MM.1S (cell line): ENCODE measurements around the gene UBQLN1.

Experiments
- DNase-seq: peaks from one replicate; pipeline ENCODE4 v3.0.0-alpha.2; 2015
- H2AFZ ChIP-seq: fragments of 300-600 bp; sonication (generic); 2 replicates; pipeline ENCODE4 v1.6.0; 2016; ENCODE audit warnings: antibody characterized with exemption, low read length
- H3F3A ChIP-seq: fragments of 300-600 bp; sonication (generic); 2 replicates; pipeline ENCODE4 v1.6.1; 2016; ENCODE audit warnings: mild to moderate bottlenecking, antibody characterized with exemption, low read length, moderate library complexity, mixed read lengths; ENCODE audit not compliant: insufficient read depth
- H3K27ac ChIP-seq: fragments of 300-600 bp; sonication (generic); 2 replicates; pipeline ENCODE4 v1.5.1; 2016; ENCODE audit warnings: mild to moderate bottlenecking, low read length
- H3K27me3 ChIP-seq: fragments of 300-600 bp; sonication (generic); replicated peaks from 2 replicates; pipeline ENCODE4 v1.6.0; 2016; ENCODE audit warnings: low read length; ENCODE audit not compliant: insufficient read depth
- H3K36me3 ChIP-seq: fragments of 300-600 bp; sonication (generic); replicated peaks from 2 replicates; pipeline ENCODE4 v1.6.1; 2016; ENCODE audit warnings: mild to moderate bottlenecking, low read length, mixed read lengths; ENCODE audit not compliant: insufficient read depth
- H3K4me1 ChIP-seq: fragments of 300-600 bp; sonication (generic); 2 replicates; pipeline ENCODE4 v1.6.1; 2016; ENCODE audit warnings: low read length, mixed read lengths
- H3K4me2 ChIP-seq: fragments of 300-600 bp; sonication (generic); 2 replicates; pipeline ENCODE4 v1.6.0; 2016; ENCODE audit warnings: low read depth, low read length
- H3K4me3 ChIP-seq: fragments of 300-600 bp; sonication (generic); 2 replicates; pipeline ENCODE4 v1.5.1; 2016; ENCODE audit warnings: low read length, mixed read lengths
- H3K79me2 ChIP-seq: fragments of 300-600 bp; sonication (generic); 2 replicates; pipeline ENCODE4 v1.6.1; 2016; ENCODE audit warnings: mixed run types, low read length, mixed read lengths
- H3K9ac ChIP-seq: fragments of 300-600 bp; sonication (generic); 2 replicates; pipeline ENCODE4 v1.6.1; 2016; ENCODE audit warnings: low read length, mixed read lengths
- H3K9me2 ChIP-seq: fragments of 300-600 bp; sonication (generic); replicated peaks from 2 replicates; pipeline ENCODE4 v1.6.1; 2016; ENCODE audit warnings: mild to moderate bottlenecking, low read length, mixed read lengths; ENCODE audit not compliant: insufficient read depth
- H3K9me3 ChIP-seq: fragments of 300-600 bp; sonication (generic); replicated peaks from 2 replicates; pipeline ENCODE4 v1.6.1; 2016; ENCODE audit warnings: mild to moderate bottlenecking, low read length, mixed read lengths; ENCODE audit not compliant: insufficient read depth
- H4K20me1 ChIP-seq: fragments of 300-600 bp; sonication (generic); 2 replicates; pipeline ENCODE4 v1.6.1; 2016; ENCODE audit warnings: mild to moderate bottlenecking, low read length, moderate library complexity, mixed read lengths; ENCODE audit not compliant: insufficient read depth
- CTCF ChIP-seq: fragments of 300-600 bp; sonication (generic); IDR thresholded peaks from 2 replicates; pipeline ENCODE4 v1.5.1; 2016; ENCODE audit warnings: antibody characterized with exemption, low read length, mixed read lengths
- EZH2 ChIP-seq: fragments of 300-600 bp; sonication (generic); optimal IDR thresholded peaks from 2 replicates; pipeline ENCODE3; 2017; ENCODE audit warnings: low read depth, mild to moderate bottlenecking, antibody characterized with exemption, low read length, mixed read lengths
- EZH2phosphoT487 ChIP-seq: fragments of 300-600 bp; sonication (generic); IDR thresholded peaks from 2 replicates; pipeline ENCODE4 v1.6.1; 2018; ENCODE audit warnings: antibody characterized with exemption, low read length

The UBQLN1 gene

GRCh38 chr9:83715221-83715620 is 7.5 kb upstream of the UBQLN1 start:
- no peaks in the 10 kb centered on the region for H3F3A ChIP-seq
- H3K36me3 ChIP-seq, result no peaks in the 10 kb centered on the region
- no peaks in the 10 kb centered on the region for H3K9me3 ChIP-seq
- peaks cover 7% of the 10 kb centered on the region; the same call in 1 of the 2 replicates for H3K4me1 ChIP-seq
- H3K27me3 ChIP-seq, result no peaks in the 10 kb centered on the region
- H2AFZ ChIP-seq, result no peak overlapping the region
- H3K9ac ChIP-seq, result no peak overlapping the region
- H3K4me2 ChIP-seq, result no peak overlapping the region
- no peaks in the 10 kb centered on the region for H3K9me2 ChIP-seq
- H3K27ac ChIP-seq, result no peak overlapping the region
- no peak for DNase-seq
- H3K4me3 ChIP-seq, result no peak overlapping the region
- no peaks in the 10 kb centered on the region for H4K20me1 ChIP-seq
- TF ChIP-seq CTCF (no peak), EZH2 (no peak), EZH2phosphoT487 (no peak)
- no peaks in the 10 kb centered on the region for H3K79me2 ChIP-seq

- H2AFZ ChIP-seq, result no peak overlapping the region
Measured at GRCh38 chr9:83714329-83714728, 6.6 kb upstream of the UBQLN1 start.

GRCh38 chr9:83708515-83709158 is 879 bp upstream of the UBQLN1 start:
- Histone ChIP-seq H2AFZ (peak overlapping the region; percentile 82), H3K4me3 (peak overlapping the region; percentile 79), H3K79me2 (peaks cover 48% of the 10 kb centered on the region), H3K4me1 (peaks cover 11% of the 10 kb centered on the region; the same call in 1 of the 2 replicates), H4K20me1 (peaks cover 22% of the 10 kb centered on the region), H3K9me2 (no peaks in the 10 kb centered on the region), H3K9ac (peak overlapping the region; percentile 95), H3K36me3 (no peaks in the 10 kb centered on the region), H3K9me3 (no peaks in the 10 kb centered on the region), H3K27me3 (no peaks in the 10 kb centered on the region), H3F3A (peaks cover 8% of the 10 kb centered on the region; the same call in 1 of the 2 replicates), H3K27ac (peak overlapping the region; percentile 88), H3K4me2 (peak overlapping the region; percentile 89)
- DNase-seq, result peak; percentile 65
- TF ChIP-seq EZH2 (no peak), CTCF (peak; percentile 52)

More at GRCh38 chr9:83714329-83714728, 6.6 kb upstream of the UBQLN1 start:
- peaks cover 7% of the 10 kb centered on the region; the same call in 1 of the 2 replicates for H3K4me1 ChIP-seq
- H3K27ac ChIP-seq, result no peak overlapping the region
- no peak for DNase-seq
- no peaks in the 10 kb centered on the region for H4K20me1 ChIP-seq
- no peak overlapping the region for H3K4me2 ChIP-seq
- no peaks in the 10 kb centered on the region for H3F3A ChIP-seq
- H3K9me2 ChIP-seq, result no peaks in the 10 kb centered on the region
- H3K27me3 ChIP-seq, result no peaks in the 10 kb centered on the region
- TF ChIP-seq EZH2, result no peak
- 0 out of 2 replicates have a peak, but pooled peaks have one; percentile 21 for TF ChIP-seq CTCF
- no peak for TF ChIP-seq EZH2phosphoT487
- no peaks in the 10 kb centered on the region for H3K79me2 ChIP-seq
- no peak overlapping the region for H3K4me3 ChIP-seq
- H3K9me3 ChIP-seq, result no peaks in the 10 kb centered on the region
- H3K9ac ChIP-seq, result no peak overlapping the region
- H3K36me3 ChIP-seq, result no peaks in the 10 kb centered on the region
